HPDE6-E6E7 (cell line): ENCODE results near the gene IGF1R.

Experiments
- DNase-seq: peaks from one replicate; pipeline ENCODE4 v3.0.0; 2011; ENCODE audit warnings: missing footprints; ENCODE audit errors: extremely low spot score

IGF1R gene

DNA sequence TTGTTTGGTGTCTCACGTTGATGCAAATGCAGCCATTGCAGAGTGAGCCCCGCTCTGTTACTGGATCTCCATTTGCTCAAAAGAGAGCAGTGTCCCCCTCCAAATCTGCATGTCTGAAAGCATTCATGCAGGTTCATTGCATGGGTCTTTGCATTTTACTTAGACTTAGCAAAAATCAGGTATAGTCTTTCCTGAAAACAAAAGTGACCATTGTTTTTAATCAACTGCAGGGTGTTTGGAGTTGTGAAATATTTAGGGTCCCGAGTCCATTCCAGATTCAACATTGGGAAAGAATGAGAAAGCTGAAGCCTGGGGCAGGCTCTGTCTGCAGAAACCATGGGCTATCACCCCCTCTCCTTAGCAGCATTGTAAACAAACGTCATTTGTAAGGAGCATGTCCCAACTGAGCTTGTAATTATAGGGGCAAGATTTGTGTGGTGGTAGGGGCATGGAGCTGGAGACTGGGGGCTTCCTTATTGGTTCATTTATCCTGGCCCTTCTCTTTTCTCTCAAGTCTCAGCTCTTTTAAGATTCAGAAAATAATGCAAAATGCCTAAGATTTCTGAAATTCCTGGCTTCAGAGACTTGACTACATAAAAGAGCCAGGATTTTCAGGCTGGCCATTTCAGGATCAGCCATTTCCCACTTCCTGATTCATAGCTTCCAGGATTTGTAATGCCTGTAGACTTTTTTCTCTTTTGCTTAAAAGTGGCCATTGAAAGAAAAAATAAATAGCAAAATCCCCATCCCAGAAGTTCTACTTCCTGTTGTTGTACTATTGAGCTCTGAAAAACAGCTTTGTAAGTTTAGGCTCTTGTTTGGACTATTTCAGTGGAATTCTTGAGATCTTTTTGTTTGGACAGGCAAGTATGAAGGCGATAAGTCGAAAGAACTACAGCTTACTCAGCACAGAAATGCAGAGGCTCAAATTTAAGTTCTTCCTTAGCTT, 23.0 kb downstream of the IGF1R start:
- no peak for DNase-seq

DNA sequence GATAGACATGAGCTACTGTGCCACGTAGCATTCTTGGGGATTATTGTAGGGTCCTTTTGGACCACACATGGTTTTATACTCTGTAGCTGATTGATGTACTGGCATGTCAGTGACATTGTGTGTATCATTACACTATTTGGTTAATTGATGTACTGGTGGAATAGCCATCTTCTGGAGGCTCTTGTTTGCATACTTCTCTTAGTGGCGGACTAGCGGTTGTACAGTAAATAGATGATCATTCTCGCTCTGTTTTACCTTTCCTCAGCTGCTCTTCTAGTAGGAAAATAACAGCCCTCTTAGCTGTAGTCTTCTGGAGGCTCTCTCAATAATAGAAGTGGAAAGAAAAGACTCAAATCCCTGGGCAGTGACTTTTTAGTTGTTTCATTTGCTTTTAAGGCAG, 24.8 kb downstream of the IGF1R start:
- DNase-seq = no peak

- DNase-seq = no peak
These were observed 26.0 kb downstream of the IGF1R start for GRCh38 chr15:98674336-98674735.

- DNase-seq = no peak
These were observed 28.4 kb downstream of the IGF1R start for GRCh38 chr15:98676586-98677270.

- DNase-seq = no peak
These were observed 29.2 kb downstream of the IGF1R start for GRCh38 chr15:98677345-98678059.

GRCh38 chr15:98678484-98678883, 30.1 kb downstream of the IGF1R start:
- no peak for DNase-seq

DNA sequence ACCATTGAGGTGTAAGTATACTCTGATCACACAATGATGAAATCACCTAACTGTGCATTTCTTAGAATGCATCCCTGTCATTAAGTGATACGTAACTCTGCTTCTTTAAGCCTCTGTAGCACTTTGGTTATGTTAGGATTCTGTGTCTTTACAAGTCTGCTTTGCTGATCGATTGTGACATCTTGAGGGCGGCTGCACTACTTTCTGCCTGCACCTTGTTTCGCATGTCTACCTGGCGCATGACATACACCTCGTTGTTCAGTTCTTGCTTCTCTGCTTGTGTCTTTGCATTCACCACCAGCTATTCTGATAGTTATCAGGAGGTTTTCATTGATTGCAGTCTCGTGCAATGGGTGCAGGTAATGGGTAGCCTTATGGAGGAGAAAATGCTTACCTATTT, 32.7 kb downstream of the IGF1R start:
- DNase-seq = no peak

GRCh38 chr15:98682992-98683701, 34.8 kb downstream of the IGF1R start:
- DNase-seq = peak; percentile 58

DNA sequence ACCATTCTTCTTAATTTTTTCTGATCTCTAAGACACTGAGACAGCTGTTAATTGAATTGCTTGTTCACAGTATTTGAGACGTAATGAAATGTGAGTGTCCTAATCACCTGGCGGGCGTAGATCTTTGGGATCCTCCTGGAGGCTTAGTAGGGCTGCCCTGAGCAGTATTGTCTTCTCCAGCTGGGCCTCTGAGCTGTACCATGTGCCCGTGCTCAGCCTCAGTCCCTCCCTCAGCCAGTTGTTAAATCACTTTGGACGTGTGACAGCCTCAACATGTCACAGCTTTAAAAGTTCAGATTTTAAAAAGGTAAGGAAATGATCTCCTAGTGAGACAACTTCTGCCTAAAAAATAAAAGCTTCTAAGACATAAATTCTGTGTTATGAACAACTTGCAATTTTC, 35.5 kb downstream of the IGF1R start:
- no peak for DNase-seq

GRCh38 chr15:98684436-98684835, 36.1 kb downstream of the IGF1R start:
- no peak for DNase-seq

DNA sequence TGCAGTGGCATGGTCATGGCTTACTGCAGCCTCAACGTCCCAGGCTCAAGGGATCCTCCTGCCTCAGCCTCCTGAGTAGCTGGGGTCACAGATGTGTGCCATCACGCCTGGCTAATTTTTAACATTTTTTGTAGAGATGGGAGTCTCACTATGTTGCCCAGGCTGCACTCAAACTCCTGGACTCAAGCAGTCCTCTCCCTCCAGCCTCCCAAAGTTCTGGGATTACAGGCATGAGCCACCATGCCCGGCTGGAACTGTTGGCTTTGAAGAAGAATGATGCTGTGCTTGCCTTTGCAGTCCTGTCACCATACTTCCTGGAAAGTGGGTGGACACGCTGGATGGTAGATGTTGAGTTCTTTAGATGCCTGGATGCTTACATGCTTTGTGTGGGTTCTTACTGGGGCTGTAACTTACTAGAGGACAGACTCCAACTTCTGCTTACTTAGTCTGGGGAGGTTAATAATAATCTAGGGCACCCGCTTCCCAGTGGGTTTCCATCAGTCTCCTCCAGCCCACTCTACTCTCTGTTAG, 36.7 kb downstream of the IGF1R start:
- DNase-seq = no peak

- no peak for DNase-seq
These were observed 38.6 kb downstream of the IGF1R start for GRCh38 chr15:98686983-98687382.

- DNase-seq = no peak
These were observed 41.1 kb downstream of the IGF1R start for GRCh38 chr15:98689431-98689861.

DNA sequence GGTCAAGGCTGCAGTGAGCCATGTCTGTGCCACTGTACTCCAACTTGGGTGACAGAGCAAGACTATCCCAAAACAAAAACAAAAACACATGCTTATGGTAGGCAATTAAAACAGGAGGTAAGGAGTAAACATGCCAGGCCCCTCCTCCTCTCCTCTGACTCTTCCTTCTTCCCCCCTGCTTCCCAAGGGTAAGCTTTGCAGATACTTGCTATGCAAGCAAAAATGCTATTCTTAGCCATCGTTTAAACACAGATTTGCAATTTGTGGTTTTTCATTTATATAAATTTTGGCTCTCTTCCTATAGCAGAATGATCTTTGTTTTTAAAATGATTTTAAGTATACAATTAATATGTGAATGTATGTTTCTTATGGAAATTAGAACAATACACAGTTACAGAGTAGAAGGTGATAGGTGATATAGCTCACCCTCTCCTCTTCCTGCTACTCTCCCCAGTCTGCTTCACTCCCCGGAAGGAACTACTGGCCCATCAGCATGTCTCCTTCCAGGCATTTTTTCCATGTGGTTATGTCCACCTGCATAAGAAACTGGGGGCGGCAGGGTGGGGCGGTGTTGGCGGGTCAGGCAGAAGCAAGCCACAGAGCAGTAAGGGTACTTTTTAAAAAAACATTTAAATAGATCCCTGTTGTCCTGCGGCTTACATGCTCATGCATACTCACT, 42.1 kb downstream of the IGF1R start:
- DNase-seq = no peak

- DNase-seq = no peak
These were observed 43.9 kb downstream of the IGF1R start for GRCh38 chr15:98692213-98692612.

DNA sequence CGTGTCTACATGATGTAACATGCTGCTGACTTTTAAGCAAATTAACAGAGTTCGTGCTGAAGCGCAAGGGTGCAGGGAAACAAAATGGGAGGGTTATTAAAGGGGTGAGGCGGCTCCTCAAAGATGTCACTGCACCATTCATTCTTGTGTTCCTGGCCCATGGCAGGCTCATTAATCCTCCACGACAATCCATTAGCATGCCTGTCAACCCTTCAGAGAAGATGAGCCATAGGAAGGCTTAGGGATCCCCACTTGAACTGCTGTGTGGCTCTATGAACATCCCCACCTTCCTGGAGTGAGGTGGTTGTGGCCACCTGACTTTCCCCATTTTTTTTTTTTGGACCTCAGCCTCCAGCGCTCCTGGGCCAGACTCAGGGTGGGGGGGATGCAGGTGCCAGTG, 45.8 kb downstream of the IGF1R start:
- DNase-seq = no peak

GRCh38 chr15:98698792-98699191, 50.5 kb downstream of the IGF1R start:
- DNase-seq = no peak

DNA sequence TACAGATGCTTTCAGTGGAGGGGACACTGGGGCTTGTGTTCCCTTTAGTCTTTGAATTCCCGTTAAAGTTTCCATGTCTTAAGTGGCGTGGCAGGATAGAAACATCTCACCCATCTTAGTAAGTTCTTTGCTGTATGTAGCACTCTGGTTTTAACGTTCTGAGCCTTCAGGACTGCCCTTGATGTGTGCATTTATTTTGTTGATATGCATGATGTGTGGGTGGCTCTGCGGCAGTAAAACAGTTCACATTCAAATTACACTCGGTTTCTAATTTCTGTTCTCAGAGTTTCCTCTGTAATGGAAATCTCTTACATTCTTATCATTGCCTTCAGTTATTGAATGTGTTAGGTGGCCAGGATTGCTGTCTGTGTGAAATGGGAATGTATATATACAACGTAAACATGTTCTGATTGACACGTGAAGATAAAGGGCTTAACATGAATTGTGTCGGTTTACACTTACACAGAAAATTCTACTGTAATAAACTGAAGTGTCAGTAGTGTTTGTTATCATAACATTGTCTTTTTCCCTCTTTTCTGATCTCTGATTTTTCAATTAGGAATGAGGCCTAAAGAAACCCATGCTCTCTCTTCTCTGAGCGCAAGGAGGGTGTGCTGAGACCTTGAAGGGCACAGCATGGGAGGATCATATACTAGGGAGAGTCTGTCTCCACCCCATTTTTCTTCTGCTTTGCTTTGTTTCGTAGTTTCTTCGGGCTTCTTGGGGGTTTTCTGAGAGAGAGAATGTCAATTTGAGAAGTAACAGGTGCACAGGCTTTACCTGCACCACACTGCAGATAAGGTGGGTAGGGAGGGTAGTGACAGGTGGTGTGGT, 51.5 kb downstream of the IGF1R start:
- DNase-seq = no peak

GRCh38 chr15:98700519-98700918, 52.2 kb downstream of the IGF1R start:
- no peak for DNase-seq

DNA sequence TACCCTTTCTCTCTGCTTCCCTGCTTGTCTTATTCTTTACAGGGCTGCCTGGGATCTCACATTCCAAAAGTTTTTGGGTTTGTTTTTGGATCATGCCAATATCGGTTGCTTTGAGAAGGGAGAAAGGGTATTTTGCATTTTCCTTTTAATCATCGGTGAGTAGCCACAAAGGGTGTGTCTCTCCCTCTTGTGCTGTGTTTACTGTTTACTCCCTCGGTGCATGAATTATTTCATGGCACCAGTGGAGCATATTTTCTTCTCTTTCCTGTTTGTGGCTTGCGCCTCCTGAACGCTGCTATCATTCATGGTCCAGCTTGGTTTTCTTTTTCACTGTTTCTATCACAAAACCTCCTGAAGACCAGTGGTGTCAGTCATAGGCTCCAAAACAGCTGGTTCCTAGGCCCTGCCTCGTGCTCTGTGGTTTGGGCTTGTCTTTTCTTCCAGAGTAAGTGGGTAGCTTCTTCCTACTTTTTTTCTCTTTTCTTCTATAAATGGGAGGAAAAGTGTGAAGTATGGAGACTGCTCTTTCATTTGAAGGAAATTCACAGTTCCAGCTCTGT, 54.9 kb downstream of the IGF1R start:
- no peak for DNase-seq
